Left renal pelvis (tissue), 4 donors: ENCODE measurements around the gene PLRG1. TPM values are rescaled to one million over a fixed set of nuclear protein-coding genes. Genes with fewer than 3 reads are reported as not detected.
A peak's percentile ranks its signal among the peaks of the same experiment; 100 is the strongest.
"Not testable (repeated sequence)": the region's sequence is repeated elsewhere in the genome, so short reads cannot be mapped to it uniquely, and the experiment has no call there.

Experiments used
- DNase-seq, 4 donors: peaks; one replicate each; pipeline ENCODE4 v3.0.0-alpha.2; 2013; ENCODE audit warnings: low read depth in 4 of 4, low spot score in 3 of 4
- polyA plus RNA-seq, 4 donors: library from polyadenylated mRNA; unstranded; fragments of 120-200 nt; gene quantifications; one replicate each; pipeline ENCODE4 v1.2.1, GENCODE V29; 2013; ENCODE audit not compliant: insufficient read length in 4 of 4

Gene PLRG1
- polyA plus RNA-seq = 100 to 1,000 TPM in 3 of 4 donors, 10 to 100 TPM in 1; 88.4 to 132 (median 110) TPM

- DNase-seq = peak; percentile 93 to 96 (median 94)
These were observed at the start of gene PLRG1 for GRCh38 chr4:154549894-154550790. PLRG1 (minus strand) TSS chr4:154550400; CDS start chr4:154550308, 92 bp downstream.

DNA sequence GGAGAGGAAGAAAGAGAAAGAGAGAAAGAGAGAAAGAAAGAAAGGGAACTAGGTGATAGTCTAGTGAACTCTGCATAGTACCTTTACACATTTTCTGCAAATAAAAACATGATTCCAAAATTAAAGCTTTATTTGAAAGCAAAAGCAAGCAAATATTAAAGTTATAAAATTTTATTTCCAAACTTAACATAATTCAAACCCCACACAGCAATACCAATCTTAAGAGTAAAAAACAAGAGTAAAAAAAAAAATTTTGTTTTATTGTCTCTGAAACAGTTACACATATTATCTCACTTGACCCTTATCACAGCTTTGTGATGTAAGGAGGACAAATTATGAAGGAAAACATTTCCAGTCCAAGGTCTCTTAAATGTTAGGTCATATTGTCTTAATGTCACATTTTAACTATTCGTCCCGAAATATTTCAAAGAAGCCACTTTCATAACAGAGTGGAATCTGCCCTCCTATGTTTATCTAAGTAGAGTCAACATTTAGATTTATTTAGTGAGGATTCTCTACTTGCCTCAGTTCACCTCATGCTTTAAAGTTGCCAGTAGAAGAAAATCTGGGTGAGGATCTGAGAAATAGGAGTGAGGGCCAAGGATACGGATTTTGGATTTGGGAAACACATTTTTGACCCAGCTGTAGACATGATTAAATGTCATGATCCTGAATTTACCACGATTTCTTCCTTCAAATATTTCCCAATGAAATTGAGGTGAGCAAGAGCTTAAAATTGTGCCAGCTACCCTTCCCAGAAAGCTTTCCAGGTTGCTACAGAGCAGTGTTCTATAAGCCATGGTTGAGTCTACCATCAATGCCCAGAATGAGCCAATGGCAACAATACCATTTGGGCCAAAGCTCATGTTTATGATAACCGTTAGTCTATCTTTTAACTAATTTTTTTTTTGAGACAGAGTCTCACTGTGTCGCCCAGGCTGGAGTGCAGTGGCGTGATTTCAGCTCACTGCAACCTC lies 47.9 kb upstream of the PLRG1 start:
- DNase-seq = no peak

- DNase-seq = not testable (repeated sequence)
These were observed 47.1 kb upstream of the PLRG1 start for GRCh38 chr4:154597281-154597680.

- no peak for DNase-seq
These were observed 45.6 kb upstream of the PLRG1 start for GRCh38 chr4:154595807-154596206.

- DNase-seq = not testable (repeated sequence)
These were observed 44.1 kb upstream of the PLRG1 start for GRCh38 chr4:154594343-154594742.

- no peak for DNase-seq
These were observed 43.7 kb upstream of the PLRG1 start for GRCh38 chr4:154593868-154594267.

- no peak for DNase-seq
These were observed 41.7 kb upstream of the PLRG1 start for GRCh38 chr4:154591890-154592289.

DNA sequence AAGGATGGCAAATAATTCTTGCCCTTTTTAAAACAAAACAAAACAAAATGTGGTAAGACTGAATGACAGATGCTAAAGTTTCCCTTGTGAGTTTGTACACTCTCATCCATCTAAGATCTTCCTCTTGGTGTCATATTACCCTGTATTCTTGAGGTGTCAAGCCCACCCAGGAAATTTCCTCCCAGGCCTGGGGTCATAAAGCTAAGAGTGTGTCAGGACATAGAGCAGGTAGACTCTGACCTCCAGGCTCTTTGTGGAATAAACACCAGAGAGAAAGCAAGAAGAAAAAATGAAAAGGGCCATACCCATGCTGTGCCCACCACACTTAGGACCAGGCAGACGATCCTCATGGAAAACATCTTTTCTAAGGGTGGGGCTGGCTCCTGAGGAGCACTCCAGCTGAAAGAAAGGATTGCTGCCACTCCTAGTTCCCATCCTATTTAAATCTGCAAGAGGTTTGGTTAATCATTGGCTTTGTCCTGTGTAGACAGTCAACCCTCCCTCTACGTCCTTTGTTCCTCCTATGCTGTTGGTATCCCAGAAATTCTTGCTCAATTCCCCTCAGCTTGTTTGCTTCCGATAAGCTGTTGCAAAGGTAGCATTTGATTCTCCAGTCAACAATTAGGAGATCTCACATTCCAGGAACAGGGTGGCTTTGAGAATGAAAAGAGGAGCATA lies 40.3 kb upstream of the PLRG1 start, which contains the start of gene FGA:
Gene FGA, minus strand, starts transcription at position 414 of the 678 bp plus-strand sequence. Its CDS starts 55 bp downstream, at position 359.
- DNase-seq = no peak

GRCh38 chr4:154589296-154590197 lies 39.3 kb upstream of the PLRG1 start:
- DNase-seq = no peak

GRCh38 chr4:154588198-154588597 lies 38.0 kb upstream of the PLRG1 start:
- no peak for DNase-seq

- DNase-seq = no peak
These were observed 36.3 kb upstream of the PLRG1 start for GRCh38 chr4:154586296-154587033.

GRCh38 chr4:154585369-154586018 lies 35.3 kb upstream of the PLRG1 start:
- no peak for DNase-seq

GRCh38 chr4:154584259-154584658 lies 34.1 kb upstream of the PLRG1 start:
- no peak for DNase-seq

DNA sequence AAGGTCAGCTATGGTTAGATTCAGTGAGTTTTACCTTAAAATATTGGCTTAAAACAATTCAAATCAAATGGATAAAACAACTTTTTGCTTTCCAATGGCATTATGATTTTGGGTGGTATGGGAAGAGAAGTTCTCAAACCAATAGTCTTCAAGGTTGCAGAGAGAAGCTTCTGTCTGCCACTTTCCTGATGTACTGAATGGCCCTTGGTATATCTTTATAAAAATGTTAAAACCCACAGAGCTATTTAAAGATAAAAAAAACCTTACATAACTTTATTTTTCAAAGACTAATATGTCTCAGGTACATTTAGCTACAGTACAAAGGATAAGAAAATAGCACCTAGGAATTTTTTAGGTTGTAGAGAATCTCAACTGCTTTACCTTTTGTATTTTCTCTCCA lies 33.5 kb upstream of the PLRG1 start:
- DNase-seq = no peak

- DNase-seq = no peak
These were observed 33.0 kb upstream of the PLRG1 start for GRCh38 chr4:154583230-154583629.

- DNase-seq = no peak
These were observed 32.5 kb upstream of the PLRG1 start for GRCh38 chr4:154582723-154583122.

GRCh38 chr4:154579927-154580326 lies 29.7 kb upstream of the PLRG1 start:
- no peak for DNase-seq

DNA sequence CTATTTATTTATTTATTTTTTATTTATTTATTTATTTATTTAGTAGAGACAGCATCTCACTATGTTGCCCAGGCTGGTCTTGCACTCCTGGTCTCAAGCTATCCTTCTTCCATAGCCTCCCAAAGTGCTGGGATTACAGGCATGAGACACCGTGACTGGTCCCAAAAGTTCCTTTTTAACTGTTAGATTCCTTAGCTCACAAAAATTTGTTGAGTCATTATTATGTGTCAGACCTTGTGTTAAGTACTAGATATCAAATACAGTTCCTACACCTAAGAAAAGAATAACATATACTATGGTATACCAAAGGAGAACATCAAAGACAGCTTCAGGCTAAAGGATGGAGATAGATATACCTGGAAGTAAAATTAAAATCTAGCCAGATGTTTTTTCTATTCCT lies 28.7 kb upstream of the PLRG1 start:
- DNase-seq = no peak
